Measurements from ENCODE around the gene TENM3.

TENM3 gene

DNA sequence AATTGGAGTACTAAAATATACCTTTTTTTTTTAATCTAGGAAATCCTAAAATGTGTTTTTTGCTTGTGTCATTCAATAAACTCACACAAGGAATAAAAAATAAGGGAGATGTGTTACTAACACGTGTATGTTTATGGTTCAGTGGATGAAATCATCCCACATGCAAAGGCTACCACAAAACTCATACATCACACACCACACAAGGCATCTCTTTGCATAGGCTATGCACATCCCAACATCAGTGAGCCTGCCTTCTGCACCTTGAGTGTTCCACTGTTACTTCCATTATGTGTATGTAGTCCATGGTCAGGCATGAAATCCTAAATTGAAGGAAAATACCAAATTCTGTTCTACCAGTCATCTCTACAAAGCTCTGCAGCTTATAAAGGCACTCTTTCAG is 460.9 kb downstream of the TENM3 start:
- DNase-seq, result no peak

DNA sequence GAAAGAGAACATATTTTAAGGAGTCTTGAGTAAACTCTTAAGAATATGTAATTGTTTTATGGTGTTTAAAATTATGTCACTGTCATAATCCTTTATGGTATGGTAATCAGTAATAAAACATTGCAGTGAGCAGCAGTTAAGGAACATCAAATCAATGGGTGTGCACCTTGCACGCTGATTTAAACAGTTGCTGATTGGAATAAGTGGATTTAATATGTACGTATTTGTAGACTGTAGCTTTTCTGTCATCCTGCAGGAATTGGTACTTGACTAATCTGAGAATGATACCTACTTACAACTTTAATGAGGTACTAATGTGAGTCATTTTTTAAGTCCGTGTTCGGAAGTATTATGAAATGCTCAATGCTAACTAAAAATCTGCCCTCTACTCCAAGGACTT is 461.7 kb downstream of the TENM3 start:
- DNase-seq, result no peak

GRCh38 chr4:182705389-182705788 is 462.2 kb downstream of the TENM3 start:
- DNase-seq, result no peak

GRCh38 chr4:182711211-182711610 is 468.0 kb downstream of the TENM3 start:
- DNase-seq, result no peak

DNA sequence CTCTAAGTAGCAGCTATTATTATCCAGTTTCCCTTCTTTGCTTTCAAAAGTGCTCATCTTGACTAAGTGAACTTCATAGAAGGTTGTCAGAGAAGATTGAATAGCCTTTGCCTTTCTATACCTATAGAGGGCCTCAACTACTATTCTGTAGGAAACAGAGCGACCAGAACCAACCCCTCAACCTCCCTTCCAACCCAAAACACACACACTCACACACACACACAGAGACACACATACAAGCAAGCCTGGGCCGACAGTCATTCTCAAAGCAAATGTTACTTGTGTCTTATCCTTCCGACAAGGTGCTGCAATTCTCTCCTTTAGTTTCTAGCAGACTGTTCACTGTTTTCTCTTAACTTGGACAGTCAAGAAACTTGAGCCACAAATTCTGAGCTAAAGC is 472.3 kb downstream of the TENM3 start:
- no peak for DNase-seq

GRCh38 chr4:182716192-182716591 is 473.0 kb downstream of the TENM3 start:
- DNase-seq, result no peak

GRCh38 chr4:182717788-182718583 is 474.8 kb downstream of the TENM3 start:
- no peak for DNase-seq

DNA sequence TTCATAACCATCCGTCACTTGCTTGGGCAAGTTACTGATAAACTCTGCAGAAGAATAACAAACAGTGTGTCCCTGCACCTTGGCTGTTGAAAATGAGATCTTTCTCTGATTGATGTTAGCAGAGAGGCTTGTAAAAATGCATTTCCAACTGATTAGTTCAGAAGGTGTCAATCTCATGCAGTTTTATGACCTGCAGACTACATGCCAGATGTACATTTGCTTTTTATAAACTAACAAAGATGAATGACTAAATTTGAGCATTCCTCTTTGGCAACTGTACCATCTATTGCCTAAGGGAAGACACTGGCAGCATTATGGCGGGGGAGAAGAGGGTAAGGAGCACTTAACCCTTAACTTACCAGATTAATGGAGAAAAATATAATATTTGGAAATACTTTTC is 481.2 kb downstream of the TENM3 start:
- DNase-seq, result no peak

DNA sequence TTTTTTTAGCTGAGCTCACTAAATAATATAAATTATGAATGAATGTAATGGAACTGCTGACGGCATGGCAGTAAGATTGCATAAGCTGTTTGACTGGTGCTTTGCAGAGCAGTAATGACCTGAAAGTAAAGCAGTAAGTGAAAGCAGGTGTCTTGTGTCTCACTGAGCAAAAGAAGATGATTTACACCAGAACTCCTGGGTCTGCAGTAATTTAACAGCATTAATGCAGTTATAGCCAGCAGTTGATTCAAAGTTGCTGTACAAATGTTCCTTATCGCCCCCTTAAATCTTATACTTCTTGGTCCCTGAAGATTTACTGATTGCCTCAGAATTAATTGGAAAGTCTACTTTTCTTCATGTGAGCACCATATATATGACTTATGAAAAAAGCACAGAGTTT is 486.3 kb downstream of the TENM3 start:
- no peak for DNase-seq

- DNase-seq, result no peak
These were observed 487.6 kb downstream of the TENM3 start for GRCh38 chr4:182730791-182731190.

DNA sequence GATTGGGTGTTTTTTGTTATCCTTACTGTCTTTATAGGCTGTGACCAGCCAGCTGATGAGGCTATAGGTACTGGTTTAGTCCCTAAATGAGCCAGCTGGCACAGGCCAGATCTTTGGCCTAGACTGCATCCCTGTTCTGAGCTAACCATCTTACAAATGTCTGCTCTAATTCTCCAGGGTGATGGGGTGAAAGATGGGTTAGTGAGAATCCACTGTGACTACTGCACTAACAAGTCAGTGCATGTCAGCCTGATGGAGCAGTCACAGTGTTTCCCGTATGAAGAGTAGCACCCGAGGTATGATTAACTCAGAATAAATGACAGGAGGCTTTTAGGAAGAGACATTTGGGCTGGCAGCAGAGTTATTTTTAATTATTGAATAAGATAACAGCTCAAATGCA is 493.0 kb downstream of the TENM3 start:
- no peak for DNase-seq

DNA sequence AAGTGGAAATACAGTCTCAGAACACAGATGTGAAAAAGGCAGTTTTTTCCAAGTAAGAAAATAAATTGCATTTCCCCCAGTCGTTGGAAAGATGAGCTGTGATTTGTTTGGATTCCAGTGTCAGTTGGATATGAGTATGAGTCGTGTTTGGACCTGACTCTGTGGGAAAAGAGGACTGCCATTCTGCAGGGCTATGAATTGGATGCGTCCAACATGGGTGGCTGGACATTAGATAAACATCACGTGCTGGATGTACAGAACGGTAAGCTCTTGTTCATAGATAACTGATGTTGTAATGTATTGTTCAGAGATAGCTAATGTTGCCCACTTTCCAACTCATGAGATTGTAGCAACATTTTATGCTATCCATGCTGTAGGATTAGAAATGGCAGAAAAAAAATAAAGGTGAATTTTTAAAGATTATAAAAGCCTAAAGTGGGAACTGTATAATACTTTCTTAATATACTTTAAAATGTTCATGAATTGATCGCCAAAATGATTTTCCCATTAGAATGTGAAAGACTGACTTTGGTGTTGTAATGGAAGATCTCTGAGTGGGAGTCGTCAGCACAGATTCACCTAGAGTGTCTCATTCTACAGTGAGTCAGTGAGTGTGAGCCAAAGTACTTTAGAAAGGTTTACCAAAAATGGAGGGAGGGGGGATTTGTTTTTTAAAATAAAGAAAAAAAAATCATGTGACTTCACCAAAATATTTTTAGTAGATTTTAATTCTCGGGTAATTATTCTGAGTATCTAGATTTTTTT is 495.3 kb downstream of the TENM3 start:
- DNase-seq, result no peak

GRCh38 chr4:182740256-182740655 is 497.1 kb downstream of the TENM3 start:
- DNase-seq, result no peak

DNA sequence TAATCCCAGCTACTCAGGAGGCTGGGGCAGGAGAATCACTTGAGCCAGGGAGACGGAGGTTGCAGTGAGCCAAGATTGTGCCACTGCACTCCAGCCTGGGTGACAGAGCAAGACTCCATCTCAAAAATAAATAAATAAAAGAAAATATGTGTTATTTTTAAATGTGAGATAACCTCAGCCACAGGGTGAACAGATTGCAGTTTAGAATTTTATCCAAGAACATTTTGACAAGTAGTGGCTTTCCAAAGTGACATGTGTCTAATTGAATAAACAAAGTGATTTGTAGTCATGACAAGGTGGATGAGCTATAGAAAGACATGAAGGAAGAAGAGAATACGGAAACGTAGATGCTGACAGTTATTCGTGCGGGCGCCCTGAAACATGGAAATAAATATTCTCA is 497.9 kb downstream of the TENM3 start:
- DNase-seq, result no peak

GRCh38 chr4:182741914-182742313 is 498.7 kb downstream of the TENM3 start:
- DNase-seq, result no peak

DNA sequence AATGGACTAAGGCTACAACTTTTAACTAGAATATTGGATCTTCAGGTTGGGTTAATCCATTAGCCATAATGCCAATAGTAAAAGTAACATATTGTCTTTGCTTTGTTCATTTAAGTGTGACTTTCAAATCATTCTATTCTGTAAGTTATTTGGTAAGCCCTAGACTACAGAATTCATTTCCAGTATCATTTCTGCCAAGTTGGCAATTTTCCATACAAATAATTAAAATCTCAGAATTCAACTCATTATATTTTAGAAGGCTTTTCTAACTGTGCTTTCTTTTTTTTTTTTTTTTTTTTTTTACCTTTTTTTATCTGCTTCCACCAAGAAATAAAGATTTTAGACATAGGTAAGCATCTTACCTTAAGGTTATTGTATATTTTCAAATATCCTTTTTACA is 500.6 kb downstream of the TENM3 start:
- DNase-seq, result no peak

- no peak for DNase-seq
These were observed 502.0 kb downstream of the TENM3 start for GRCh38 chr4:182745237-182745636.

GRCh38 chr4:182746876-182747275 is 503.7 kb downstream of the TENM3 start:
- no peak for DNase-seq

- DNase-seq, result no peak
These were observed 505.1 kb downstream of the TENM3 start for GRCh38 chr4:182748283-182748682.

GRCh38 chr4:182748949-182749348 is 505.7 kb downstream of the TENM3 start:
- DNase-seq, result no peak

- no peak for DNase-seq
These were observed 506.5 kb downstream of the TENM3 start for GRCh38 chr4:182749667-182750167.

- DNase-seq, result no peak
These were observed 509.1 kb downstream of the TENM3 start for GRCh38 chr4:182752158-182752910.

GRCh38 chr4:182754895-182755294 is 511.7 kb downstream of the TENM3 start:
- DNase-seq, result no peak
